Activated CD4-positive, alpha-beta memory T cell treated with anti-CD3 and anti-CD28 coated beads, Interleukin-2, amount 10 ng/mL, durations not matched to agents 7 days and 5 days (primary cell): ENCODE measurements around the gene PPP1R8. TPM values are rescaled to one million over a fixed set of nuclear protein-coding genes. Genes with fewer than 3 reads are reported as not detected.

Experiments
- CTCF ChIA-PET: fragments of 350-600 bp; sonication (Branson Sonifier 250); formaldehyde crosslinking; loops from one replicate; lab custom pipeline; 2021; ENCODE audit warnings: antibody characterized with exemption, inconsistent platforms; lab: Charles Lee
- POLR2A ChIA-PET: fragments of 350-600 bp; sonication (Branson Sonifier 250); formaldehyde crosslinking; loops from one replicate; lab custom pipeline; 2021; ENCODE audit warnings: antibody characterized with exemption; lab: Charles Lee
- DNase-seq: peaks from one replicate; pipeline ENCODE4 v3.0.0-alpha.2; 2020
- H3K27ac Mint-ChIP-seq: one replicate; pipeline ENCODE4 v1.8.0; 2021; ENCODE audit warnings: mild to moderate bottlenecking, mixed read lengths
- H3K27me3 Mint-ChIP-seq: one replicate; pipeline ENCODE4 v1.8.0; 2021; ENCODE audit warnings: mixed read lengths
- H3K36me3 Mint-ChIP-seq: one replicate; pipeline ENCODE4 v1.8.0; 2021; ENCODE audit warnings: low read depth, mixed read lengths
- H3K4me1 Mint-ChIP-seq: one replicate; pipeline ENCODE4 v1.8.0; 2021; ENCODE audit warnings: mixed read lengths
- H3K4me3 Mint-ChIP-seq: one replicate; pipeline ENCODE4 v1.8.0; 2021; ENCODE audit warnings: mild to moderate bottlenecking, mixed read lengths
- H3K9me3 Mint-ChIP-seq: one replicate; pipeline ENCODE4 v1.8.0; 2021; ENCODE audit warnings: mixed read lengths
- total RNA-seq, 2 experiments: library from RNA; stranded (reverse); gene quantifications; one replicate each; pipeline ENCODE4 v1.2.3, GENCODE V29; 2021

PPP1R8 gene
- total RNA-seq, 2 experiments from 2014 or later, result 48.5 to 51.2 TPM

- Mint-ChIP-seq H3K27me3 (no peaks in the 10 kb centered on the region), H3K36me3 (peaks cover 81% of the 10 kb centered on the region), H3K4me1 (peaks cover 70% of the 10 kb centered on the region), H3K27ac (peak overlapping the region; percentile 95), H3K9me3 (no peaks in the 10 kb centered on the region), H3K4me3 (peak overlapping the region; percentile 25)
- CTCF ChIA-PET, result interaction anchor here (0.6 to 1.6 kb wide), 4 partner anchors 34 to 87 kb away, joined by 3 to 4 read pairs (median 4); no protein-coding TSS in a partner anchor
- DNase-seq, result peak; percentile 65
- POLR2A ChIA-PET, result interaction anchor here (0.6 to 3.3 kb wide), 8 partner anchors 11 to 117 kb away, joined by 3 to 10 read pairs (median 3); partner anchors contain the start of genes THEMIS2 and XKR8
Measured at GRCh38 chr1:27891196-27891889, 60.8 kb downstream of the PPP1R8 start.

- H3K36me3 Mint-ChIP-seq, result peaks cover 72% of the 10 kb centered on the region
- peak overlapping the region; percentile 51 for H3K27ac Mint-ChIP-seq
- CTCF ChIA-PET, result interaction anchor here (1.1 kb wide), 1 partner anchor 85 kb away, joined by 3 read pairs; no protein-coding TSS in a partner anchor
- H3K4me1 Mint-ChIP-seq, result peaks cover 43% of the 10 kb centered on the region
- DNase-seq, result no peak
- no peaks in the 10 kb centered on the region for H3K27me3 Mint-ChIP-seq
- POLR2A ChIA-PET, result interaction anchor here (1.0 to 1.1 kb wide), 2 partner anchors 18 to 64 kb away, joined by 3 to 4 read pairs; partner anchors contain the start of gene PPP1R8
- H3K9me3 Mint-ChIP-seq, result no peaks in the 10 kb centered on the region
- H3K4me3 Mint-ChIP-seq, result no peak overlapping the region
Measured at GRCh38 chr1:27894521-27894920, 63.9 kb downstream of the PPP1R8 start.

Other genes with a start within 250 kb of the PPP1R8 start
- 10 to 100 TPM; 16.9 to 18.9 TPM for gene AHDC1, start 226.6 kb upstream of the PPP1R8 start, total RNA-seq
- gene FGR, start 195.6 kb upstream of the PPP1R8 start, total RNA-seq, result not detected
- gene IFI6, start 158.6 kb upstream of the PPP1R8 start, total RNA-seq, result 100 to 1,000 TPM; 577 to 593 TPM
- gene FAM76A, start 104.8 kb upstream of the PPP1R8 start, total RNA-seq, result 10 to 100 TPM; 13.6 to 14.1 TPM
- gene STX12, start 57.6 kb upstream of the PPP1R8 start, total RNA-seq, result 10 to 100 TPM; 32.0 to 33.1 TPM
- gene THEMIS2, start 41.8 kb downstream of the PPP1R8 start, total RNA-seq, result 10 to 100 TPM; 58.9 to 60.1 TPM
- 10 to 100 TPM; 76.7 to 78.8 TPM for gene RPA2, start 83.8 kb downstream of the PPP1R8 start, total RNA-seq
- gene SMPDL3B, start 104.2 kb downstream of the PPP1R8 start, total RNA-seq, result under 1 TPM; 0.76 to 0.93 TPM
- gene XKR8, start 129.2 kb downstream of the PPP1R8 start, total RNA-seq, result 1 to 10 TPM; 7.9 to 10.0 TPM